Ascending aorta (tissue), 2 donors: ENCODE data around the gene ZBTB12. TPM values are rescaled to one million over a fixed set of nuclear protein-coding genes. Genes with fewer than 3 reads are reported as not detected.
"Not testable (repeated sequence)": the region's sequence is repeated elsewhere in the genome, so short reads cannot be mapped to it uniquely, and the experiment has no call there.

Experiments used
- DNase-seq, 2 donors: peaks; one replicate each; pipeline ENCODE4 v3.0.0-alpha.2; 2019; ENCODE audit warnings: low spot score in 2 of 2
- H3K27ac ChIP-seq, 2 donors: fragments of 200-600 bp; sonication (generic); one replicate each; pipeline ENCODE4 v1.5.1; 2016 to 2017; ENCODE audit warnings: mild to moderate bottlenecking in 1 of 2
- H3K27me3 ChIP-seq: fragments of 200-600 bp; sonication (generic); one replicate; pipeline ENCODE4 v1.5.1; 2017
- H3K36me3 ChIP-seq, 2 donors: fragments of 200-600 bp; sonication (generic); one replicate each; pipeline ENCODE4 v1.5.1; 2016
- H3K4me1 ChIP-seq, 2 donors: fragments of 200-600 bp; sonication (generic); one replicate each; pipeline ENCODE4 v1.5.1; 2016 to 2017; ENCODE audit warnings: mild to moderate bottlenecking in 1 of 2
- H3K4me3 ChIP-seq, 2 donors: fragments of 200-600 bp; sonication (generic); one replicate each; pipeline ENCODE4 v1.5.1; 2016 to 2017; ENCODE audit warnings: mild to moderate bottlenecking in 1 of 2
- H3K9me3 ChIP-seq, 2 donors: fragments of 200-600 bp; sonication (generic); one replicate each; pipeline ENCODE4 v1.5.1; 2016
- intact Hi-C: fragments of 100-400 bp; cut with DNase I; formaldehyde crosslinking; loops from one replicate; pipeline ENCODE4 v1.15.1; 2023
- total RNA-seq: library from RNA; depleted of rRNA; stranded (reverse); fragments of >200 nt; gene quantifications from one replicate; pipeline ENCODE4 v1.1.0, GENCODE V29; 2016
- TF ChIP-seq, protein P1 (sequence below), 3 experiments: fragments of 200-600 bp in 2 of 3; fragments of 450-650 bp in 1 of 3; sonication (generic) in 2 of 3; IDR thresholded peaks; one replicate each; pipeline ENCODE4 v1.5.1; 2016 to 2019; ENCODE audit warnings: antibody characterized with exemption in 3 of 3, mild to moderate bottlenecking in 1 of 3, moderate library complexity in 1 of 3

The ZBTB12 gene
- total RNA-seq, 1 donor from 2014 or later: 7.3 TPM

DNA sequence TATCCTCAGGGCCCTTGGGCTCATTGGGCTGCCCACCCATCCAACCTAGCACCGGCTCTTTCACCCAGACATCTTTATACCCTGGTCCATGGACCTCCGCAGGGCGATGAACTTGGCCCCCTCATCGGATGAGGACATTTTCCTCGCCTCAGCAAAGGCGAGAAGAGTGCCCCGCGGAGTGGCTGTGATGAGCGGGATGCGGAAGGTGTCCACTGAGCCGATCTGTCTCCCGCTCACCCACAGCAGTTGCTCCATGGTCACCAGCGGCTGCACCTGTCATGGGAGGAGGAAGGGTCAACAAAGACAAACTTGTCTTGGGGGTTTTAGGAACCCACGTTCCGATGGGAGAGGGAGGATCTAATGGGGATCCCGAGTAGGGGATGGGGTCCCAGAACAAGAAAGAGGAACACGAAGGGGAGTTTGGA is 40.0 kb downstream of the ZBTB12 start:
- intact Hi-C loops: loop anchor here (2.0 kb wide), 4 partner anchors 35 to 181 kb away; partner anchors contain the start of genes ABHD16A, EHMT2, LY6G5C and VARS1
- no peaks in the 10 kb centered on the region for H3K9me3 ChIP-seq
- TF ChIP-seq, protein P1, sequence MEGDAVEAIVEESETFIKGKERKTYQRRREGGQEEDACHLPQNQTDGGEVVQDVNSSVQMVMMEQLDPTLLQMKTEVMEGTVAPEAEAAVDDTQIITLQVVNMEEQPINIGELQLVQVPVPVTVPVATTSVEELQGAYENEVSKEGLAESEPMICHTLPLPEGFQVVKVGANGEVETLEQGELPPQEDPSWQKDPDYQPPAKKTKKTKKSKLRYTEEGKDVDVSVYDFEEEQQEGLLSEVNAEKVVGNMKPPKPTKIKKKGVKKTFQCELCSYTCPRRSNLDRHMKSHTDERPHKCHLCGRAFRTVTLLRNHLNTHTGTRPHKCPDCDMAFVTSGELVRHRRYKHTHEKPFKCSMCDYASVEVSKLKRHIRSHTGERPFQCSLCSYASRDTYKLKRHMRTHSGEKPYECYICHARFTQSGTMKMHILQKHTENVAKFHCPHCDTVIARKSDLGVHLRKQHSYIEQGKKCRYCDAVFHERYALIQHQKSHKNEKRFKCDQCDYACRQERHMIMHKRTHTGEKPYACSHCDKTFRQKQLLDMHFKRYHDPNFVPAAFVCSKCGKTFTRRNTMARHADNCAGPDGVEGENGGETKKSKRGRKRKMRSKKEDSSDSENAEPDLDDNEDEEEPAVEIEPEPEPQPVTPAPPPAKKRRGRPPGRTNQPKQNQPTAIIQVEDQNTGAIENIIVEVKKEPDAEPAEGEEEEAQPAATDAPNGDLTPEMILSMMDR (IDR thresholded peaks at IDR 0.05): no peak
- H3K4me3 ChIP-seq: peak overlapping the region; percentile 59 to 88
- no peak for DNase-seq
- H3K27ac ChIP-seq: peak overlapping the region; percentile 89 to 93
- H3K36me3 ChIP-seq: peaks cover 14 to 37% of the 10 kb centered on the region in 2 donors
- H3K27me3 ChIP-seq: no peaks in the 10 kb centered on the region
- H3K4me1 ChIP-seq: peaks cover 0 to 13% of the 10 kb centered on the region in 2 donors

DNA sequence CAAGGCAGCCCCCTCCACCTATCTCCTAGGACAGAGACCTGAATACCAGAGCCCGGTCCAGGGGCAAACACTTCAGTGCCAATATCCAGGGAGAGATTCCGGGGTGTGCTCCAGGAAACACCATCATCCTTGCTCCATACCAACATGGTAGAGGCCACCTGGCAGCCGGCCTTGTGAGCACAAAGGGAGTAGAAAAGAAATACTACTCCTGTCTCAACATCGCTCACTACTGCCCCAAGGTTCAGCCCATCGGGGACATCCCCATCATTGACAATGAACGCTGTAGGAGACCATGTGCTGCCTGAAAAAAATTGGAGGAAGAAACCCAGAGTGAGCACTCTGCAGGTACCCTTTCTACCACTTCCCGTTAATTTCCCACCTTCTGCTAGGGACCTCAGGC is 40.7 kb downstream of the ZBTB12 start:
- no peak overlapping the region for H3K4me3 ChIP-seq
- intact Hi-C loops: no loop called here
- H3K9me3 ChIP-seq: no peaks in the 10 kb centered on the region
- no peaks in the 10 kb centered on the region for H3K27me3 ChIP-seq
- DNase-seq: no peak
- H3K27ac ChIP-seq: no peak overlapping the region
- peaks cover 0 to 13% of the 10 kb centered on the region in 2 donors for H3K4me1 ChIP-seq
- TF ChIP-seq, protein P1 (IDR thresholded peaks at IDR 0.05): no peak
- peaks cover 14 to 37% of the 10 kb centered on the region in 2 donors for H3K36me3 ChIP-seq

DNA sequence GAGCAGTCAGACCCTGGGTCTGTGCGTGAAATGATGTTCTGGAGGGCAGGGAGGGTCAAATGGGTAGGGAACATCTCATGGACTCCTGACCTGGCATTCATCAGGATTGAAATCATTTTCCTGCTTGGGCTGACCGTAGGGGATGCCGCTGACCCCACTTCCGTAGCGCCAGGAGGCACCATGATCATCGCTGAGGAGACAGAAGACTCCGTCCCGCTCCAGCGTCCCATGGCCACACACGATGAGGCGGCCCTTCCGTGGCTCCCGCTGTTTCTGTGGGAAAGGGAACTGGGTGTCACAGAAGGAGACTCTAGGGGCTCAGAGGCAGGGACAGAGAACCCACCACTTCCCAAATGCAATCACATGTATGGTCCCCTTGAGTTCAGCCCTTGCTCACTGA is 41.5 kb downstream of the ZBTB12 start:
- Histone ChIP-seq H3K9me3 (no peaks in the 10 kb centered on the region), H3K27me3 (no peaks in the 10 kb centered on the region), H3K36me3 (peaks cover 14 to 37% of the 10 kb centered on the region in 2 donors), H3K4me1 (peaks cover 0 to 13% of the 10 kb centered on the region in 2 donors), H3K27ac (no peak overlapping the region), H3K4me3 (no peak overlapping the region)
- TF ChIP-seq, protein P1 (IDR thresholded peaks at IDR 0.05): no peak
- intact Hi-C loops: no loop called here
- no peak for DNase-seq

DNA sequence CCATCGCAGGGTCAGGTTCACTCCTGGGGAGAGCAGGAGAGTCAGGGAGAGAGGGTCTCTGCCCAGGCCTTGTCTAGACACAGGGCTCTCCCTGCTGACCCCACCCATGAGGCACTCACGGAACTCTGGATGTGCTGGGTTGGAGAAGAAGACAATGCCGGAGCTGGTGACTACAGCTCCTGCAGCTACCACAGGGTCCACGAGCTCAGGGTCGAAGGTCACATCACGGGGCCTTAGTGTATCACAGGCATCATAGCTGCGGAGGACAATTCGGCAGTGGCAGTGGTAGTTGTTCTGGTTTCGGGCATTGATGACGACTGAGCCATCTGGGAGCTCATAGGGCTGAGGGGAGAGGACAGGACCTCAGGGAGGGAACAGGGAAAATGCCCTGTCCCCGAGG is 42.0 kb downstream of the ZBTB12 start:
- Histone ChIP-seq H3K27me3 (no peaks in the 10 kb centered on the region), H3K4me3 (no peak overlapping the region), H3K4me1 (peaks cover 0 to 13% of the 10 kb centered on the region in 2 donors), H3K9me3 (no peaks in the 10 kb centered on the region), H3K36me3 (peaks cover 14 to 37% of the 10 kb centered on the region in 2 donors), H3K27ac (no peak overlapping the region)
- intact Hi-C loops: no loop called here
- TF ChIP-seq, protein P1 (IDR thresholded peaks at IDR 0.05): no peak
- DNase-seq: no peak

DNA sequence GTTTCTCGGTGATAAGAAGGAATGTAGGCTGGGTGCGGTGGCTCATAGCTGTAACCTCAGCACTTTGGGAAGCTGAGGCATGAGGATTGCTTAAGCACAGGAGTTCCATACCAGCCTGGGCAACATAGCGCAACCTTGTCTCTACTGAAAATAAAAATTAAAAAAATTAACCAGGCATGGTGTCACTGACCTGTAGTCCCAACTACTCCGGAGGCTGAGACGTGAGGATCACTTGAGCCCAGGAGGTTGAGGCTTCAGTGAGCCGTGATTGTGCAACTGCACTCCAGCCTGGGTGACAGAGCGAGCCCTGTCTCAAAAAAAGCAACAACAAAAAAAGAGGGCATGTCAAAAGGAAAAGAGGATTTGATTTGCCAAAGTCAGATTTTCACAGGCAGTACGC is 43.2 kb downstream of the ZBTB12 start:
- Histone ChIP-seq H3K27ac (no peak overlapping the region), H3K9me3 (no peaks in the 10 kb centered on the region), H3K36me3 (peaks cover 14 to 37% of the 10 kb centered on the region in 2 donors), H3K4me1 (peaks cover 0 to 13% of the 10 kb centered on the region in 2 donors), H3K4me3 (no peak overlapping the region), H3K27me3 (no peaks in the 10 kb centered on the region)
- no peak for DNase-seq
- intact Hi-C loops: no loop called here
- TF ChIP-seq, protein P1 (IDR thresholded peaks at IDR 0.05): no peak

DNA sequence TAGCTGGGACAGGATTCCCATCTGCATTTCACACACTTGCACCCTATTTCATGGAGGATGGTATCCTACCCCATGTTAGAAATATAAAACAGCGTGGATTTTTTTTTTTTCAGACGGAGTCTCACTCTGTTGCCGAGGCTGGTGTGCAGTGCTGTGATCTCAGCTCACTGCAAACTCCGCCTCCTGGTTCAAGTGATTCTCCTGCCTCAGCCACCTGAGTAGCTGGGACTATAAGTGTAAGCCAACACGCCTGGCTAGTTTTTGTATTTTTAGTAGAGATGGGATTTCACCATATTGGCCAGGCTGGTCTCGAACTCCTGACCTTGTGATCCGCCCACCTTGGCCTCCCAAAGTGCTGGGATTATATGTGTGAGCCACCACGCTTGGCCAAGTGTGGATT is 44.1 kb downstream of the ZBTB12 start:
- H3K4me1 ChIP-seq, H3K27me3 ChIP-seq, H3K9me3 ChIP-seq, H3K4me3 ChIP-seq, DNase-seq, intact Hi-C loops, H3K27ac ChIP-seq: not testable (repeated sequence)
- H3K36me3 ChIP-seq: peaks cover 14 to 37% of the 10 kb centered on the region in 2 donors

DNA sequence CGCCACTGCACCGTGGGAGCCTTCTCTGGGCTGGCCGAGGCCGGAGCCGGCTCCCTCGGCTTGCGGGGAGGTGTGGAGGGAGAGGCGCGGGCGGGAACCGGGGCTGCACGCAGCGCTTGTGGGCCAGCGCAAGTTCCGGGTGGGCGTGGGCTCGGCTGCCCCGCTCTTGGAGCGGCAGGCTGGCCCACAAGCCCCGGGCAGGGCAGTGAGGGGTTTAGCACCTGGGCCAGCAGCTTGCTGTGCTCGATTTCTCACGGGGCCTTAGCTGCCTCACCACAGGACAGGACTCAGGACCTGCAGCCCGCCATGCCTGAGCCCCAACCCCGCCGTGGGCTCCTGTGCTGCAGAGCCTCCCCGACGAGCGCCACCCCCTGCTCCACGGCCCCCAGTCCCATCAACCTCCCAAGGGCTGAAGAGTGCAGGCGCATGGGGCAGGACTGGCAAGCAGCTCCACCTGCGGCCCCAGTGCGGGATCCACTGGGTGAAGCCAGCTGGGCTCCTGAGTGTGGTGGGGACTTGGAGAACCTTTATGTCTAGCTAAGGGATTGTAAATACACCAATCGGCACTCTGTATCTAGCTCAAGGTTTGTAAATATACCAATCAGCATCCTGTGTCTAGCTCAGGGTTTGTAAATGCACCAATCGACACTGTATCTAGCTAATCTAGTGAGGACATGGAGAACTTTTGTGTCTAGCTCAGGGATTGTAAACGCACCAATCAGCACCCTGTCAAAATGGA is 49.7 kb downstream of the ZBTB12 start:
- H3K4me3 ChIP-seq, H3K36me3 ChIP-seq, intact Hi-C loops, H3K27ac ChIP-seq, H3K4me1 ChIP-seq, H3K27me3 ChIP-seq, DNase-seq, H3K9me3 ChIP-seq: not testable (repeated sequence)
